GM21529 (cell line): ENCODE data around the gene PLTP.
A peak's percentile ranks its signal among the peaks of the same experiment; 100 is the strongest.
"Not testable (repeated sequence)": the region's sequence is repeated elsewhere in the genome, so short reads cannot be mapped to it uniquely, and the experiment has no call there.

Experiments
- ATAC-seq: cut with Tn5 transposase; IDR thresholded peaks from one replicate; pipeline ENCODE4 v1.9.1; 2021; ENCODE audit not compliant: unreplicated experiment

PLTP gene

DNA sequence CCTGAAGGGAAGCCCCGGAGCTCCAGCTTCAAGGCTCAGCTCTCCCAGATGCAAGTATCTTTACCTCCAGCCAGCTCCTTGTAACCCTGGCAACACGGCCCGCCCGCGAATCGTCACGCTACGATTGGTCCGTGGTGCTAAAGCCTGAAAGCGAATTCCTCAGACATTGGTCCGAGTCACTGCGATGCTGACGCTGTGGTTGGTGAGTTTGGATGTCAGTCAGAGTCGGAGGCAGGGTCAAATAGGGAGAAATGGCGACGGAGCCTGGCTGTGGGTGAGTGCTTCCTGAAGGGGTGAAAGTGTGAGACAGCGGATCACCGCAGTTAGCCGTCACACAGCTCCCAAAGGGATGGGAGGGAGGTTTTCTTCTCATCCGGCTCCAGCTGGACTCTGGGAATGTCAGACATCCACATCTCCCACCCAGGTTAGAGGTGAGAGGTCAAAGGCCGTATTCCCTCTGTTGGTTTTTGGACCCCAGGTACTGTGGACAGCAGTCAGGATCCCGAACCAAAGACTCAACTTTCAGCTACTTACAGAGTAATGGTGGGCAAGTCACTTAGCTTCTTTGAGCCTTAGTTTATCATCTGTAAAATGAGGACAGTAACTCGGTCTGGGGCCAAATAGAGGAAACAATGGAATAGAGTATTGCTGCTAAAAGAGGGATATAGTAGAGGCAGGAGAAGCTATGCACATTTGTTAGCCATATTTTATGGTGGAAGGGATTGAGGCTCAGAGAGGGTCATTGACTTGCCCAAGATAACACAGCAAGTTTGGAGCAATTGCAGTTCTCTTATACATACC is 30.8 kb downstream of the PLTP start, which contains the start of gene ZSWIM1:
TSS of gene ZSWIM1 (plus strand) at position 240 of the 801 bp plus-strand sequence. CDS start 1,366 bp downstream, outside the sequence.
- peak; percentile 98 for ATAC-seq

DNA sequence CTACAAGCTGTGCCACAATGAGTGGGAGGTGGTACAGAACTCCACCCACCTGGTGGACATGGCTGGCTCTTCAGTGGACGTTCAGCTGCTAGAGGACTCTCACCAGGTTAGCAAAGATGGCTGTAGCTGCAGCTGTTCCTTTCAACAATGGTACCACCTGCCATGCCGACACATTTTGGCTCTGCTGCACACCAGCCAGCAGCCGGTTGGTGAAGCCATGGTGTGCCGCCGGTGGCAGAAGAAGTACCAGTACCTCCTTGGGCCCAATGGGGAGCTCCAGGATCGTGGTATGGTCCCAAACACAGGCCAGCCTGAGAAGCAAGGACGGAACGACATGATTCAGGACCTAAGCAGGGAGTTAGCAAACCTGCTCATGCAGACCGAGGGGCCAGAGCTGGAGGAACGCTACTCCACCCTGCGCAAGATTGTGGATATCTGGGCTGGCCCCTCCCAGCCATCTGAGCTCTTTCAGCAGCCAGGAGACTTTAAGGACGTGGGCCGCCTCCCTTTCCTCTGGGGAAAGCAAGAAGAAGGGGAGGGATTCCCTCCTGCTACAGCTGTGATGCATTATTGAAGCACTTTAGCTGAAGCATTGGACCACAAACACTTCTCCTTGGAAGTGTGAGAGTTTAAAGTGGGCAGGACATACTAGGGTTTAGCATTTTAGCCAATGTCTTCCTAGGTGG is 33.7 kb downstream of the PLTP start:
- no peak for ATAC-seq

DNA sequence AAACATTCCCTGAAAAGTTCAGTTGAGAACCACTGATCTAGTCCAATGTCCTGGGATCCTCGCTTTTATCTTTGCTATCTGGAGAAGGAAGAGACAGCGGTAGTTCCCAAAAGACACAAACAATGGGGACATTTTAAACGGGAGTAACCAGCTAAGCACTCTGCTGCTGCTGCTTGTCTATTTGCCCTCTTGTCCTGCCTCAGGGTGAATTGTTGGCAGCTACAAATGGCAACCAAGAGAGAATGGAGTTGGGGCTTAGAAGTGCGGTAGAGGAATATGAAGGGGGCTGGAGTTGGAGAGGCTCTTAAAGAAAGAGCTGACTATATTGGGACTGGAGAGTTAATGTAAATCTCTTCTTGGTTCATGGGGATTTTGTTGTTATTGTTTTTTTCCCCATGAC is 37.4 kb downstream of the PLTP start:
- ATAC-seq: no peak

DNA sequence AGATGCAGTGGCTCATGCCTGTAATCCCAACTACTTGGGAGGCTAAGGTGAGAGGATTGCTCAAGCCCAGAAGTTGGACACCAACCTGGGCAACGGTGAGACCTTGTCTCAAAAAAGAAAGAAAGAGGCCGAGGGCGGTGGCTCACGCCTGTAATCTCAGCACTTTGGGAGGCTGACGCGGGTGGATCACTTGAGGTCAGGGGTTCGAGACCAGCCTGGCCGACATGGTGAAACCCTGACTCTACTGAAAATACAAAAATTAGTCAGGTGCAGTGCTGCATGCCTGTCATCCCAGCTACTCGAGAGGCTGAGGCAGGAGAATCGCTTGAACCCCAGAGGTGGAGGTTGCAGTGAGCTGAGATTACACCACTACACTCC is 37.9 kb downstream of the PLTP start:
- ATAC-seq: not testable (repeated sequence)

DNA sequence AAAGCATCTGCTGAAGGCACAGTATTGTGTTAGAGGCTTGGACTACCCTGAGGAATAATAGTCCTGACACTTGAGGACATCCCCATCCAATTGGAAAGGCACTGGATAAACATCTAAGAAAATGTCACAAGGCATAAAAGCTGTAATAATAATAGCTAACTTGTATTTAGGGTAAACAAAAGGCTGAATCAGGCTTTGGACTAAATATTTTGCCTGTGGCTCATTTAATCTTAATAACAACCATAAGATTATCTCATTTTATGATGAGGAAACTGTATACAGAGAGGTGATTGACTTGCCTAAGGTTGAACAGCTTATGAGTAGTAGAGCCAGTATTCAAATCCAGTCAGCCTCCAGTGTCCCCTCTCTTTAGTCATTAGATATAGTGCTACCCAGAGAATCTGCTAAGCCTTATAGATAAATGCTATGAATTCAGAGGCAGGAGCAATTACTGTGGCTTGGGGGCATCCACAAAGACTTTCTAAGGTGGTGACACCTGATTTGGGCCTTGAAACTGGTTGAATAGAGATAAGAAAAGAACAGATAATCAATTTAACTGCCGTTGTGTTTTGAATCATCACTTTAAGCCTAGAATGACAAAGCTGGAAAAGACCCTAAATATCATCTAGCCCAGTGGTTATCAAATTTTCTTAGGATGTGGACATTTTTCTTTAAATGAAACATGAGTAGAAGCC is 38.4 kb downstream of the PLTP start:
- ATAC-seq: no peak

DNA sequence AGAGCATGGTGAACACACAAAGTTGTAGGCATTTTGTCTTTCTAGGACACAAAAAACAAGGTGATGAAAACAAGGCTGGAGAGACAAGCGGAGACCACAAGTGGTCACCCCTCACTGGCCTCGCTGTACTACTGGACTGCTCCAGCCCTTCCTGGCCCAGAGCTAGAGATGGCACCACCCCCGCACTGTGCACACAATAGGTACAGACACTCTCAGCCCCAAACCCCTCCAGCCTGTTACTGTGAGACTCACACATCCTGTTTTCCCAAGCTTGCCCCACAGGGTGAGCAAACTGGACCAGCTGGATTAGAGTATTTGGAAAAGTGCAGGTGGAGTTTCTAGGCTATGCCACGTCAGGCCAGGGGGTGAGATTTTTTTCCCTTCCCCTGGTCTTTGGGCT is 39.3 kb downstream of the PLTP start:
- ATAC-seq: no peak

DNA sequence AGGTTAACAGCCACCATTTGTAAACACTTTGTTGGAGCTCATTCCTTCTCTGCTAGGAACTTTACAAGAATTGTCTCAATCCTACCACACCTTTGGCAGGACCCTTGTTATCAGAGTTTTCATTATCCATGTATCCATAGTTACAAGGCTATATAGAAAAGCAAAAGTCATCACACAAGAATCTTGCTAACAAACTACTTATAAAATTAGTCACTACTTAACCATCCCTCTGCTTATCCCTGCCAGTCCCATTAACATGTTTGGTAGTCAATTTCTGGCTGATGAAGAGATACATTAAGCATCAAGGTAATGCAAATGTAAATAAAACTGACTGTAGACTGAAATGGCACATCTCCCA is 44.2 kb downstream of the PLTP start:
- ATAC-seq: no peak

DNA sequence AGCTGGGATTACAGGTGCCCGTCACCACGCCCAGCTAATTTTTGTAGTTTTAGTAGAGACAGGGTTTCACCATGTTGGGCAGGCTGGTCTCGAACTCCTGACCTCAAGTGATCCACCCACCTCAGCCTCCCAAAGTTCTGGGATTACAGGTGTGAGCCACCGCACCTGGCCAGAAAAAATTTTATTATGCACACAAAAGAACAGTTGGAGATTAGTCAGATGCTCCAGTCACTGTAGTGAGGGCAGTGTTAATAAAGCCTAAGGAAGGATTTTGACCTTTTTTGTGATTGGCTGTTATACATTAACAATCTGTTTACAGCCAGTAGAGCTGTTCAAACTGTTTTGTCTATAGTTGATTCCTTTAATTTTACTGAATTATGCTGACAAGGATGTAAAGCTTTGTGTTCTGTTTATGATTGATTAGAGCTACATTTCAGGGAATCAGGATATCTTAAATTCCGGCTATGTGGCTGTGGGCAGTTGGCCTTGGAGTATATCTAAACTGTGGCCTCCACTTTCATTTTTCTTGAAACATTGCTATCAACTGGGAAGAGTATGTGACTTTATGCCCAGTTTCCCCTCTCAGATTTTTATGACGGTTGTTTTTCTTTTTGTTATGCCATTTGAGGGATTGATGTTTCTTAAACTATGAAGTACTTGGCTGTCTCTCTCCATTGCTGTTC is 44.7 kb downstream of the PLTP start:
- ATAC-seq: no peak

DNA sequence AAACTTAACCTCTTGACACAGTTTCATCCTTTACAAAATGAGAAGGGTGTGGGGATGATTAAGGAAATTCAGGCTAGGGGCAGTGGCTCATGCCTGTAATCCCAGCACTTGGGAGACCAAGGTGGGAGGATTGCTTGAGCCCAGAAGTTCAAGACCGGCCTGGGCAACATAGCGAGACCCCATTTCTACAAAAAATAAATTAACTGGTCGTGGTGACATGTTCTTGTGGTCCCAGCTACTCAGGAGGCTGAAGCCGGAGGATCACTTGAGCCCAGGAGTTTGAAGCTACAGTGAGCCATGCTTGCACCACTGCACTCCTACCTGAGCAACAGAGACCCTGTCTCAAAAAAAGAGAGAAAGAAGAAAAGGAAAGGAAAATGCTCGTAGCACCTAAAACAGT is 45.5 kb downstream of the PLTP start:
- no peak for ATAC-seq

DNA sequence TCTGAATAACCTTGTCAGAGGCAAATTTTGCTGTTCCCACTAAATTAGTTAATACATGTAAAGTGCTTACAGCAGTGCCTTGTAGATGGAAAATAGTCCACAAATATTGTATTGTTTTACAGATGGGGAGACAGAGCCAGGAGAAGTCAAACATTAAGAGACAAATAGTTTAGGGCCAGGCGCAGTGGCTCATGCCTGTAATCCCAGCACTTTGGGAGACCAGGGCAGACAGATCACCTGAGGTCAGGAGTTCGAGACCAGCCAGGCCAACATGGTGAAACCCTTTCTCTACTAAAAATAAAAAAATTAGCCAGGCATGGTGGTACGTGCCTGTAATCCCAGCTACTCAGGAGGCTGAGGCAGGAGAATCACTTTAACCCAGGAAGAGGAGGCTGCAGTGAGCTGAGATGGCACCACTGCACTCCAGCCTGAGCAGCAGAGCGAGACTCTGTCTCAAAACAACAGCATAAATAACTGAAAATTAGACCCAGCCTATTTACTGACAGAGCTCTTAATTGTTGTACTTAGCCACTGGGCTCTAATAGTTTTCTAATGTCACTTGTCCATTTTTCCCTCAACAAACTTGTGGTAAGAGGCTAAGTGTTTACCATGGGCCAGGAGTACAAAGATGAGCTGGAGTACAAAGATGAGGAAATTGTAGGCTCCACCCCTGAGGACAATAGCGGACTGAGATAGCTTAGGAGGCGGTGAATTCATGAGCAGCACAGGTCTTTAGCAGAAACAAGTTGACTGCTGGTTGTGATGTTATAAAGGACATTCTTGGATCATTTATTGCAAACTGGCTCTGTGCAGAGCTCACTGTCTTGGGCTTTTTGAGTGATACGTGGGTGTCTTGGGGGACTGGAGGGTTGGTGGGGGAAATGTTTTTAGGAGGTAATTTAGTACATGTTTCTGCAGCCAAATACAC is 48.1 kb downstream of the PLTP start:
- ATAC-seq: no peak

DNA sequence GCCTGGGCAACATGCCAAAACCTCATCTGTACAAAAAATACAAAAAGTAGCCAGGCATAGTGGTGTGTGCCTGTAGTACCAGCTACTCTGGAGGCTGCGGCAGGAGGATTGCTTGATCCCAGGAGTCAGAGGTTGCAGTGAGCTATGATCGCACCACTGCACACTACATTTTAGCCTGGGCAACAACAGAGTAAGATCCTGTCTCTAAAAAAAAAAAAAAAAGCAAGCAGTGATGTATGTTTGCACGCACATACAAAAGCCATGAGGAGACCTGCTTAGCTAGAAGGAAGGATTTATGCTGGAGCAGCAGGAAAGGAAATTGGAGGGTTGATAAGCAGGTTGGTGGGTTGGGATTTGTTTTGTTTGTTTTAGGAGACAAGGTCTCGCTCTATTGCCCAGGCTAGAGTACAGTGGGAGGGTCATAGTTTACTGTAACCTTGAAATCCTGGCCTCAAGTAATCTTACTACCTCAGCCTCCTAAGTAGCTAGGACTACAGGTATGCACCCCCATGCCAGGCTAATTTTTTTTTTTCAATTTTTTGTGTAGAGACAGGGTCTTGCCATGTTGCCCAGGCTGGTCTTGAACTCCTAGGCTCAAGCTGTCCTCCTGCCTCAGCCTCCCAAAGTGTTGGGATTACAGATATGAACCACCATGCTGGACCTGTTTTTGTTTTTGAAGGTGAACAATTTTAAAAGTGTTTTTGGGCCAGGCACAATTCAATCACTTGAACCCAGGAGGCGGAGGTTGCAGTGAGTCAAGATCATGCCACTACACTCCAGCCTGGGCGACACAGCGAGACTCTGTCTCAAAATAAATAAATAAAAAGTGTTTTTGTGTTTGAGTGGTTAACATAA is 50.5 kb downstream of the PLTP start:
- no peak for ATAC-seq

DNA sequence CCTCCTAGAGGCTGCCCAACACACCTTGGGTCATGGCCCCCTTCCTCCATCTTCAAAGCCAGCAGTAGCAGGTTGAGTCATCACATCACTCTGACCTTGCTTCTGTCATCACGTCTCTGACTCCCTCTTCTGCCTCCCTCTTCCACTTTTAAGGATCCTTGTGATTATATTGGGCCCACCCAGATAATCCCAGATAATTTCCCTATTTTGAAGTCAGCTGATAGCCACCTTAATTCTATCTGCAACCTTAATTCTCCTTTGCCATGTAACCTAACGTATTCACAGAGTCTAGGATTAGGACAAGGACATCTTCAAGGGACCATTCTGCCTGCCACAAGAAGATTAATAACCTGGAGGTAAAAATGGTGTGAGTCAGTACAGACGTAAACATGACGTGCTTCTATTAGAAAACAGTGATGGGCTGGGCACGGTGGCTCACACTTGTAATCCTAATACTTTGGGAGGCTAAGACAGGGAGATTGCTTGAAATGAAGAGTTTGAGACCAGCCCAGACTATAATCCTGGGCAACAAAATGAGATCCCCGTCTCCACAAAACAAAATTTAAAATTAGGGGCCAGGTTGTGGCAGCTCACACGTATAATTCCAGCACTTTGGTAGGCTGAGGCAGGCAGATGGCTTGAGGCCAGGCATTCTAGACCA is 51.3 kb downstream of the PLTP start:
- no peak for ATAC-seq

DNA sequence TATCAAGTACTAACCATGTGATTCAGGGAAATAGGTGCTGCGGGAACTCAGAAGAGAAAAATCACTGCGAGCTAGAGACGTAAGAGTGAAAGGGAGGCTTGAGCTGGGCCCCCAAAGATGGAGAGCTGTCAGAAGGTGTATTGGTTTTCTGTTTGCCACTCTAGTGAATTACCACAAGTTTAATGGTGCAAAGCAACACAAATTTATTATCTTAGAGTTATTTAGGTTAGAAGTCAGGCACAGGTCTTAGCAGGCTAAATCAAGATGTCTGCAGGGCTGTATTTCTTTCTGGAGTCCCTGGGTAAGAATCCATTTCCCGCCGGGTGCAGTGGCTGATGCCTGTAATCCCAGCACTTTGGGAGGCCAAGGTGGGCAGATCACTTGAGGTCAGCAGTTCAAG is 52.0 kb downstream of the PLTP start:
- no peak for ATAC-seq

DNA sequence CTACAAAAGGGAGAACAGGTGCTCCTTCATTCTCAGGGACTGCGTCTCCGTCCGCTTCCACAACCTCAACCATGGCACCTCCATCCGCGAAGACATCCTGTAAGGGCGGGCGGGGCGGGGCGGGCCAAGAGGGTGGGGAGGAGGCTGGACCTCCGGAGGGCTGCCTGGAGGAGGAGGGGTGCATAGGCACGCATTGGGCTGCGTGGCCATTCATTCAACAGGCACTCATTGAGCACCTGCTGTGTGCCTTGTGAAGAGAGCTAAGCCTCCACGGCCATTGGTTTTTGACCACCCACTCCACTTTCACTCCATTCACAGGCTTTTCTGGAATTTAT is 54.1 kb downstream of the PLTP start:
- peak; percentile 32 for ATAC-seq

DNA sequence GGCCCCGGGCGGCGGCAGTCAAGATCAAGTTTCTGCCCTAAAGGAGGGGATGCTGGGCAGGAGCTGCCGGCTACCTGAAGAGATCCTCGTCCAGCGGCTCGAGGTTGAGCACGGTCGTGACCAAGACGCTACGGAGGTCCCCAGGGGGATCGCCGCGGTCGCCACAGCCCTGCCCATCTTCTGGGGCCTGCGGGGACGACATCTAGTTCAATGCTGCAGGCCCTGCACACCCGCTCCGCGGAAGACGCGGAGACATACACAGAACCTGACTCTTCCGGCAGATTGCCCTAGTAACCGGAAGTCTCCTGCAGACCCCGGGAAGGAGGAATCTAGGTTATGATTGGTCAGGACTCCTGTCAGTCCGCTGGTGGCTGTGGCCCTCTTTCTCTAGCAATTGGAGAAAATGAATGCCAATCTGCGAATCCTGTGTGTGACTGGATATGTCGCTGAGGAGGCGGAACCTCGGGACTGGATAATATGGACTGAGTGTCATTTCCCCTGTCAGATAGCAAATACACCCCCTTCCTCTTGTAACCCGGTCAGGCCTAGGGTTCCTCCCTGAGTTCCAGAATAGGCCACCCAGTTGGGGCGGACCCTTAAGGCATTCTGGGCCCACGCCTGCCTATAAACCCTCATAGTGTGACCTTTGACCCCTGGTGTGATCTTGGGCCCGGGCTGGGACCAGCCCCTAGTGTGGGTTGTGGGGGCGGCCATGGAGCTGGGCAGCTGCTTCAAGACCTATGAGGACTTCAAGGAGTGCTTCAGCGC is 54.7 kb downstream of the PLTP start, which contains the start of the genes ACOT8 and ZSWIM3:
TSS of gene ACOT8 (minus strand) at position 279 of the 768 bp plus-strand sequence. CDS start at position 202, 77 bp downstream.
TSS of gene ZSWIM3 (plus strand) at position 501 of the 768 bp plus-strand sequence. CDS start at position 713, 212 bp downstream.
- peak; percentile 96 for ATAC-seq

DNA sequence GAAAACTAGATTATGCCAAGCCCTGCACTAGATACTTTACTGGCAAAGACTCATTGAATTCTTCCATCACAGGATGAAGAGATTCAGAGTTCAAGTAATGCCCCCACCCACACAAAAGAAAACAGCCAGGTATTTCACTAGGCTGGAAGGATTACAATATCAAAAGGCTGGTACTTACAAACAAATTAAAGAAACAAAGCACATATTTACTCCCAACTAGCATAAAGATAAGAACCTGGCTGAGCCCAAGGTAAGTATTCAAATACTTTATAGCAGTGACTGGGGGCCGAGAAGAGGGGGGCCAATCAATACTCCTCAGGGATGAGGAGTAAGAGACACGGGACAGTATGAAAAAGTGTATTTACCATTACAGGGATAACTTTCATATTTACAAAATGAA is 58.5 kb downstream of the PLTP start:
- no peak for ATAC-seq

DNA sequence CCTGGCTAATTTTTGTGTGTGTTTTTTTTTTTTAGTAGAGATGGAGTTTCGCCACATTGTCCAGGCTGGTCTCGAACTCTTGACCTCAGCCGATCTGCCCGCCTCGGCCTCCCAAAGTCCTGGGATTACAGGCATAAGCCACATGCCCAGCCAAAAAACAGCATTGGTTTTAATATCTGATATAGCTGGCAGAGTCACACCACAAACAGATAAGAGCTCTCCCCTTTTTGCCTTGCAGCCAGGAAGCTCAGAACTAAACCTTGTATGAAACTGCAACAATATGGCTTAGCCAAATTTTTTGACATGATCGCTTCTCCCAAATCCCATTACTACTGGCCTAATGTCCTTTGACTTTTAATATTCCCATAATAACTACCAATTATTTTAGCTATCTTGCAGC is 59.6 kb downstream of the PLTP start:
- ATAC-seq: no peak

DNA sequence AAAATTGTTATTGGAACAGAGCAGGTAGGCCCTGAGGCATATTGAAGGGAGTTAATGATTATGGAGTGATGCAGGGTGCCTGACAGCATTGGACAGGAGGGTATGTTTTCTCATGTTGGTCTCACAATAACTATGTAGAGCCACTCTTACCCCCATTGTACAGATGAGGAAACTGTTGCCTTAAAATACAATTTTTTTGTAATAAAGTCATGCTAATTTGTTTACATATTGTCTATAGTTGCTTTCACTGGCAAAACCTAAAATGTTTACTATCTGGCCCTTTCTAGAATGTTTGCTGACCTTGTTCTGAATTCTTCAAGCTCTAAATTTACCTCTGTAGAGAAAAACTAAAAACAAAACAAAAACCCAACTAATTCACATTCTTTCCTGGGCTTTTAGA is 60.5 kb downstream of the PLTP start:
- no peak for ATAC-seq
